HPDE6-E6E7 (cell line): ENCODE measurements around the gene LY6G6D.

Experiments
- DNase-seq: peaks from one replicate; pipeline ENCODE4 v3.0.0; 2011; ENCODE audit warnings: missing footprints; ENCODE audit errors: extremely low spot score

The LY6G6D gene

GRCh38 chr6:31719001-31719400 is 3.9 kb downstream of the LY6G6D start:
- DNase-seq: no peak

- DNase-seq: no peak
Measured at GRCh38 chr6:31720196-31720770, 5.1 kb downstream of the LY6G6D start.

GRCh38 chr6:31721351-31722020 is 6.3 kb downstream of the LY6G6D start, which contains the start of gene LY6G6C:
TSS of gene LY6G6C (minus strand) at chr6:31721746. CDS start at chr6:31721679, 67 bp downstream.
- no peak for DNase-seq

- DNase-seq: no peak
Measured at GRCh38 chr6:31722173-31722572, 7.0 kb downstream of the LY6G6D start.

- DNase-seq: no peak
Measured at GRCh38 chr6:31723245-31723979, 8.3 kb downstream of the LY6G6D start, which contains the start of gene MPIG6B. TSS of gene MPIG6B (plus strand) at chr6:31723373. CDS start at chr6:31723384, 11 bp downstream.

GRCh38 chr6:31723980-31724691 is 9.0 kb downstream of the LY6G6D start:
- DNase-seq: no peak

- DNase-seq: no peak
Measured at GRCh38 chr6:31725502-31726350, 10.6 kb downstream of the LY6G6D start.

- no peak for DNase-seq
Measured at GRCh38 chr6:31727034-31727716, 12.0 kb downstream of the LY6G6D start.

GRCh38 chr6:31727717-31728671 is 12.8 kb downstream of the LY6G6D start:
- DNase-seq: no peak

- DNase-seq: no peak
Measured at GRCh38 chr6:31728767-31729514, 13.8 kb downstream of the LY6G6D start, which contains the start of gene DDAH2. TSS of gene DDAH2 (minus strand) at chr6:31729299. CDS start at chr6:31729161, 138 bp downstream.

- no peak for DNase-seq
Measured at GRCh38 chr6:31729515-31729978, 14.4 kb downstream of the LY6G6D start.

GRCh38 chr6:31729979-31730630 is 15.0 kb downstream of the LY6G6D start:
- no peak for DNase-seq

GRCh38 chr6:31730631-31731086 is 15.5 kb downstream of the LY6G6D start:
- no peak for DNase-seq

- DNase-seq: no peak
Measured at GRCh38 chr6:31732029-31732428, 16.9 kb downstream of the LY6G6D start.

GRCh38 chr6:31733734-31734133 is 18.6 kb downstream of the LY6G6D start:
- no peak for DNase-seq

GRCh38 chr6:31734247-31734820 is 19.2 kb downstream of the LY6G6D start:
- DNase-seq: no peak

- no peak for DNase-seq
Measured at GRCh38 chr6:31734821-31735406, 19.8 kb downstream of the LY6G6D start.
